Stimulated activated CD4-positive, alpha-beta T cell treated with anti-CD3 and anti-CD28 coated beads, TNF-alpha, amount 100 ng/mL, for 1 hour (primary cell): ENCODE measurements around the gene ATP11A.

Experiments used
- DNase-seq, 3 donors: peaks; one replicate each; pipeline ENCODE4 v3.0.0-alpha.2; 2020; ENCODE audit warnings: low read depth in 3 of 3, low spot score in 1 of 3

ATP11A gene

DNA sequence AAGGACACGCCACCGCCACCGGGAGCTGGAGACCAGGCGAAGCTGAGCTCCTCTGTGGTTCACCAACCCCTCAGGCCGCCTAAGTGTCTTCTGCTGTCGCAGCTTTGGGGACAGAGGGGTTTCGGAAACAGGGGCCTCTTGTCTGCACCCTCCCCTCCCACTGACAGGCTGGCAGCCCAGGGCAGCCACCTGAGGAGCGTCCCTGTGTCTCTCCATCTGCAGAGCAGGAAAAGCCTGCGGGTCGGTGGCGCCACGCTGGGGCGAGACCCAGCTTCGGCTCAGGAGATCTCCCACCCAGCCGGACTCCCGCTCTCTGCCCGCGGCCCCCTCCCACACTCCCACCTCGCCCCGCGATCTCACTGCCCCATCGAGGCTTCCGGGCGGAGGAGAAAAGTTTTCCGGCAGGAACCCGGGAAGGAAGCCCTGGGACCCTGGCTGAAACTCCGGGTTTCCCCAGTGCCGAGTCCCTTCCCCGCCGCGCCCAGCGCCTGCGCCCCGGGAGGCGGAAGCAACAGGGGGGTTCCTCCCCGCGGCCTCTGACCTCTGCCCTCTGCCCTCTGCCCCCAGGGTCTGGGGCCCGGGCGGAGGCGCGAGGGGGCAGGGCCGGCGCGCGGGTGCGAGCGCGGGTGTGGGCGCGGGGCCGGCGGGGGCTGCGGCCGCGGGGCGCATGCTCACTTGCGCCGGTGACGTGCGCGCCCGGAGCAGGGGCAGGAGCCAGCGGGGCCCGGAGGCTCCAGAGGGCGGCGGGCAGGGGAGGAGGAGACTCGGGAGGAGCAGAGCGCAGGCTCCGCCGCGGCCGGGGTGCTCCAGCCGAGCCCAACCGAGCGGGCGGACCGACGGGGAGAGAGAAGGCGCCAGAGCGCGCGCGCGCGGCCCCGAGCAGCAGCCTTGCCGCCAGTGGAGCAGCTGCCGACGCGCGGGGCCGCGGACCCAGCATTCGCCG, at the start of gene ATP11A:
ATP11A (plus strand) TSS at position 736 of the 943 bp plus-strand sequence. CDS start 379 bp downstream, outside the sequence.
- peak; percentile 44 to 70 (median 60) for DNase-seq

- DNase-seq, result no peak
Measured at GRCh38 chr13:112641456-112642089, 48.3 kb upstream of the ATP11A start.

GRCh38 chr13:112642090-112642460, 47.8 kb upstream of the ATP11A start:
- DNase-seq, result no peak

DNA sequence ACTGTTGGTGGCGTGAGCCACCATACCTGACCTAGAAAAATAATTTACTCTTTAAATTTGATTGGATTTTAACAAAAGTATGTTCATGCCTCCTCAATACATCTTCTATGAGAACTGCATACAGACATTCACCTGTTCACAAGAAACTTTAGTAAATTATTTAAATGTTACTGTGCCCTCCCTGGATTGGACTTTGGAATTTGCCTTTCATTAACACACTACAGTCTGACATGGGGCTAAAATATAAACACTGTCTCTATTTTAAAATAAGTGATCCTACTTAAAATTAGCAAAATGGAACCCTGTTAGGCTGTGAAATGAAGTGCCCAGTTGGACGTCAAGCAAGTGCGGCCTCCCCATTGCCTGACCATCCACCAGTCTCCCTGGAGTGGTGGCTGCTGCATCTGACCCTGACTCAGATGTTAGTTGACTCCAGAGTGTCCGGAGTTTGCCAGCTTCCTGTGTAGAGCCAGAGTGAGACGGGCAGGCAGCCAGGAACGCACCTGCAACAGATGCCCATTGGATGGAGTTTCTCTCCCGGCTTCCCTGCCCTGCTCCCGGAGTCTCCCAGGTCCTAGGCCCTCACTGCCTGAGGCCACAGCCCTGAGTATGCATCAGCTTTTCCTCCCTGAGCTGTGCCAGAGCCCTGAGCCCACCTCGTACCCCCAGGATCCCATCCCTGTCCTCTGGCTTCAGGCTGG, 45.9 kb upstream of the ATP11A start:
- DNase-seq, result no peak

DNA sequence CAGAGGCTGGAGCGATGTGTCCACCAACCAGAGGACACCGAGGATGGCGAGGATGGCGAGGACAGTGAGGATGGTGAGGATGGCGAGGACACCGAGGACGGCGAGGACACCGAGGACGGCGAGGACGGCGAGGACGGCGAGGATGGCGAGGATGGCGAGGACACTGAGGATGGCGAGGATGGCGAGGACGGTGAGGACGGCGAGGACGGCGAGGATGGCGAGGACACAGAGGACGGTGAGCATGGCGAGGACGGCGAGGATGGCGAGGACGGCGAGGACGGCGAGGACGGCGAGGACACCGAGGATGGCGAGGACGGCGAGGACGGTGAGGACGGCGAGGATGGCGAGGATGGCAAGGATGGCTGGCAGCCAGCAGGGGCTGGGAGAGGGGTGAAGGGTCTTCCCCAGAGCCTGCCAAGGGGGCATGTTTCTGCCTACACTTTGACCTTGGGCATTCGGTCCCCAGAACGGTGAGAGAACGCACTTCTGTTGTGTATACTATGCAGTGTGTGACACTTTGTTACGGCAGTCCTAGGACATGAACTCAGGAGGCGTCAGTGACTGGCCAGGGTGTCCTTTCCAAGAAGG, 44.4 kb upstream of the ATP11A start:
- DNase-seq, result no peak

- no peak for DNase-seq
Measured at GRCh38 chr13:112647256-112647655, 42.6 kb upstream of the ATP11A start.

GRCh38 chr13:112648101-112648500, 41.7 kb upstream of the ATP11A start:
- no peak for DNase-seq

DNA sequence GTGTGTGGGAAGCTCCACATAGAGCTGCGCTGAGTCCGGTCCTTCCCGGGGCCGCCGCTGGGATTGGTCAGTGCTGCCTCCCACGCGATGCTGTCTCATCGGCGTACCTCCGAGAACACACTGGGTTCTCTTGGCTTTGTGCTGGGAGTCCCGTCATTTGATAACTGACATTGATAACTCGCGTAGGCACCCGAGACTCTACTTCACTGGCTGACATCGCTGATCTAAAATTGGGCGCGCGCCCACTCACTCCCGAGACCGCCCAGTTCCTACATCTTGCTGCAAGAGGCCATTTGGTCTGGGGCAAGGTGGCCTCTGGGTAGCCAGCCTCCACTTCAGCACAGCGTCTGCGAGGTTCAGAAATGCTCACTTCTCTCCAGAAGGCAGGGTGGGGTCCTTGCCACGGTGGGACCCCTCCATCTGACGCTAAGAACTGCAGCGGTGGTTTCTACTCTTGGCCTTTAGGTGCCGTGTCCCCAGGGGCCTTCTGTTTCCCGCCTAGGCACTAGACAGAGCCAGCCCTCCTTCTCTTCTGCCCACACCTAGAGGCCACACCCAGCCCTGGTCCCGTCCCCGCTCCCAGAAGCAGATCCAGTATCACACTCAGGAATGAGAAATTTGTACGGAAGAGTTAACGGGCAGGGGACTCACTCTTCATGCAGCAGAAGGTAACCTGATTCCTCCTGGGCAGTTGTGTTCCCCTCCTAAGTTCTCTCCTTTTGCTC, 40.7 kb upstream of the ATP11A start:
- no peak for DNase-seq

DNA sequence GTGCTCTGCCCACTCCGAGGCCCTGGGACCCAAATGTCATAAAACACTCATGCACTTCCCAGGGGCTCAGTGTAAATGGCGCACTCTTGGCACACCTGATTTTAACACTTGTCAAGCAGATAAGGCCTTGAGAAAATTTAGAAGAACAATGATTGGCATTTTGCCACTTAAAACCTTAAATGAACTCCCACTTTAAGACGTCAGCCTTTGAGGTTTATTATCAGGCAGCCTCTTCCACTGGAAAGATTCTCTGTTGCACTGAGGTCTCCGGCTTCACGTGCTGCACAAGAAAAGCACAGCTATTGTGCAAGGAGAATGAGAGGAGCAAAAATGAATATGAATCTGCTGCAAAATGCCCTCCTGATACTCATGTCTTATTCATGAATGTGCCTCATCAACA, 38.5 kb upstream of the ATP11A start:
- DNase-seq, result no peak

GRCh38 chr13:112651750-112652511, 37.9 kb upstream of the ATP11A start:
- no peak for DNase-seq

GRCh38 chr13:112652512-112653070, 37.2 kb upstream of the ATP11A start:
- DNase-seq, result no peak

GRCh38 chr13:112653071-112653470, 36.8 kb upstream of the ATP11A start:
- no peak for DNase-seq

GRCh38 chr13:112655913-112656312, 33.9 kb upstream of the ATP11A start:
- DNase-seq, result no peak

GRCh38 chr13:112657850-112658445, 31.9 kb upstream of the ATP11A start:
- DNase-seq, result no peak

GRCh38 chr13:112658808-112659207, 31.0 kb upstream of the ATP11A start:
- DNase-seq, result no peak

- no peak for DNase-seq
Measured at GRCh38 chr13:112661291-112661690, 28.5 kb upstream of the ATP11A start.

DNA sequence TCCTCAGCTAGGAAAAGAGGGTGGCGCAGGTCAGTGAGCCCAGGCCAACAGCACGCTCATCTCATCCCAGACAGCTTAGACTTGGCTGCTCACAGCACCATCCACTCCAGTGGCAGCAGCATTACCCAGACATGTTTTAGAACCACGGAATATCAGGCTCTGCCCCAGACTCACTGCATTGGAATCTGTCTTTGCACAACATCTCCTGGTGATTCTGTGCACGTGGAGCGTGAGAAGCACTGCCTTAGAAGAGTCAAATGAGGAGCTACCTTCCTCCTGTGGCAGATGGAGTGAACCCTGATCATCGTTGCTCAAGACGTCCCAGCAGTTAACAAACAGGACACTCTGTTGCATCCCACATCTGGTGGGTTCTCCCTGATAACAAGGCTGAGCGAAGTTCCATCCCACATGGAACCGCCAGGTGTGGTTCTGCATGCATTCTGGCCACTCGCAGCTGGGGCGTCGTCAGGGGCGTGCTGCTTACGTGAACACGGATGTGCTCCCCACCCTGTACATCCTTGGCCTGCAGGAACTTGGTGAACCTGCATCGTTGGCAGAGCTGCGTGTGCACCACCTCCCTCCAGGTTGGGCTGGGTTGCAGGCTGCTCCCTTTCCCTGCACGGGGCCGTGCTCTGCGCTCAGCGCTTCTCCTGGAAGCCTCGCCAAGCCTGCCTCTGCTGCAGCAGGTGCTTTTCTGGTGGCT, 25.2 kb upstream of the ATP11A start:
- DNase-seq, result no peak

- no peak for DNase-seq
Measured at GRCh38 chr13:112668924-112669323, 20.9 kb upstream of the ATP11A start.
